Cardiac septum (tissue), 1 donor: ENCODE data around the gene DMC1. TPM values are rescaled to one million over a fixed set of nuclear protein-coding genes. Genes with fewer than 3 reads are reported as not detected.
"Not testable (repeated sequence)": the region's sequence is repeated elsewhere in the genome, so short reads cannot be mapped to it uniquely, and the experiment has no call there.

Experiments
- DNase-seq: peaks from one replicate; pipeline ENCODE4 v3.0.0-alpha.2; 2020; ENCODE audit warnings: low spot score
- intact Hi-C: fragments of 100-400 bp; cut with DNase I; formaldehyde crosslinking; loops from one replicate; pipeline ENCODE4 v1.14.0; 2022
- total RNA-seq: library from RNA; stranded (reverse); fragmentation: NEBNext Ultra II Directional; extraction: Animal tissue kit (Norgen Biotek cat#: 25700); gene quantifications from one replicate; pipeline ENCODE4 v1.2.1, GENCODE V29; 2021
- donor health status: DM: no; HTN: no; CAD: no.

Gene DMC1
- total RNA-seq, 1 donor from 2014 or later, result 1.9 TPM

GRCh38 chr22:38481162-38481870, 88.7 kb downstream of the DMC1 start:
- intact Hi-C loops, result no loop called here
- DNase-seq, result no peak

GRCh38 chr22:38479096-38479837, 90.7 kb downstream of the DMC1 start:
- no peak for DNase-seq
- intact Hi-C loops, result loop anchor here (5.0 kb wide), 1 partner anchor 43 kb away; no protein-coding TSS in a partner anchor

- no peak for DNase-seq
- intact Hi-C loops, result loop anchor here (5.0 kb wide), 1 partner anchor 45 kb away; no protein-coding TSS in a partner anchor
These were observed 92.4 kb downstream of the DMC1 start for GRCh38 chr22:38477585-38477984.

GRCh38 chr22:38474003-38474607, 95.9 kb downstream of the DMC1 start:
- DNase-seq, result no peak
- intact Hi-C loops, result no loop called here

- intact Hi-C loops, result no loop called here
- no peak for DNase-seq
These were observed 98.7 kb downstream of the DMC1 start for GRCh38 chr22:38471237-38471636.

GRCh38 chr22:38470179-38470578, 99.8 kb downstream of the DMC1 start:
- intact Hi-C loops, DNase-seq: not testable (repeated sequence)

GRCh38 chr22:38469306-38469781, 100.6 kb downstream of the DMC1 start:
- intact Hi-C loops, result loop anchor here (5.0 to 10.0 kb wide), 3 partner anchors 33 to 415 kb away; partner anchors contain the start of gene PICK1
- DNase-seq, result no peak

Other genes with a start within 250 kb of the DMC1 start
- 67.8 TPM for gene KCNJ4, start 115.0 kb downstream of the DMC1 start, total RNA-seq
- gene KDELR3, start 102.1 kb downstream of the DMC1 start, total RNA-seq, result 18.2 TPM
- 215 TPM for gene DDX17, start 63.9 kb downstream of the DMC1 start, total RNA-seq
- gene FAM227A, start 86.2 kb upstream of the DMC1 start, total RNA-seq, result 0.46 TPM
- gene CBY1, start 86.5 kb upstream of the DMC1 start, total RNA-seq, result 36.9 TPM
- gene TOMM22, start 111.8 kb upstream of the DMC1 start, total RNA-seq, result 55.7 TPM
- 24.0 TPM for gene JOSD1, start 130.8 kb upstream of the DMC1 start, total RNA-seq
- gene GTPBP1, start 135.8 kb upstream of the DMC1 start, total RNA-seq, result 34.3 TPM
- 130 TPM for gene SUN2, start 185.8 kb upstream of the DMC1 start, total RNA-seq
- gene DNAL4, start 224.0 kb upstream of the DMC1 start, total RNA-seq, result 8.1 TPM